Common myeloid progenitor, CD34-positive (primary cell): Measurements from ENCODE around the gene GFOD1.

ENCODE experiments used
- CTCF ChIA-PET: fragments of 350-600 bp; sonication (Branson Sonifier 250); formaldehyde crosslinking; loops from one replicate; lab custom pipeline; 2021; ENCODE audit warnings: antibody characterized with exemption; lab: Charles Lee
- POLR2A ChIA-PET: fragments of 350-600 bp; sonication (Branson Sonifier 250); formaldehyde crosslinking; loops from one replicate; lab custom pipeline; 2021; ENCODE audit warnings: antibody characterized with exemption; lab: Charles Lee
- DNase-seq, 3 donors: peaks; one replicate each; pipeline versions ENCODE4 v3.0.0 to v3.0.0-alpha.2; 2013
- H3K27ac ChIP-seq, 2 experiments: 1 replicate in 1 of 2; 2 replicates in 1 of 2; pipeline ENCODE4 v1.7.0; 2013; ENCODE audit warnings: inconsistent platforms in 2 of 2, low read length in 2 of 2, mild to moderate bottlenecking in 2 of 2, low read depth in 1 of 2, moderate library complexity in 1 of 2; ENCODE audit not compliant: severe bottlenecking in 2 of 2, insufficient read depth in 1 of 2, poor library complexity in 1 of 2
- H3K27me3 ChIP-seq, 5 experiments: replicated peaks in 2 of 5; 1 replicate in 3 of 5; 2 replicates in 2 of 5; pipeline versions ENCODE4 v1.6.1 to v1.7.0; 2013; ENCODE audit warnings: low read length in 4 of 5, mild to moderate bottlenecking in 2 of 5, moderate library complexity in 2 of 5, inconsistent platforms in 1 of 5; ENCODE audit not compliant: insufficient read depth in 5 of 5, control insufficient read depth in 4 of 5
- H3K36me3 ChIP-seq, 4 experiments: 1 replicate in 2 of 4; 2 replicates in 2 of 4; pipeline versions ENCODE4 v1.6.1 to v1.7.0; 2013; ENCODE audit warnings: low read length in 3 of 4, control low read depth in 1 of 4, mild to moderate bottlenecking in 1 of 4; ENCODE audit not compliant: control insufficient read depth in 4 of 4, insufficient read depth in 4 of 4
- H3K4me1 ChIP-seq, 4 experiments: 1 replicate in 3 of 4; 2 replicates in 1 of 4; pipeline versions ENCODE4 v1.6.1 to v1.7.1; 2013; ENCODE audit warnings: low read length in 3 of 4, mild to moderate bottlenecking in 3 of 4, control low read depth in 1 of 4, inconsistent platforms in 1 of 4, moderate library complexity in 1 of 4; ENCODE audit not compliant: control insufficient read depth in 4 of 4, insufficient read depth in 4 of 4; ENCODE audit errors: control extremely low read depth in 1 of 4
- H3K4me3 ChIP-seq, 7 experiments: 1 replicate in 4 of 7; 2 replicates in 3 of 7; pipeline versions ENCODE4 v1.5.1 to v1.7.0; 2013; ENCODE audit warnings: mild to moderate bottlenecking in 7 of 7, low read length in 6 of 7, moderate library complexity in 6 of 7, inconsistent platforms in 2 of 7, low read depth in 2 of 7, control low read depth in 1 of 7; ENCODE audit not compliant: insufficient read depth in 4 of 7, control insufficient read depth in 1 of 7; ENCODE audit errors: extremely low read depth in 1 of 7
- H3K9me3 ChIP-seq, 5 experiments: 1 replicate in 4 of 5; 2 replicates in 1 of 5; pipeline versions ENCODE4 v1.6.1 to v1.7.1; 2013; ENCODE audit warnings: low read length in 4 of 5, mild to moderate bottlenecking in 2 of 5, inconsistent platforms in 1 of 5, low read depth in 1 of 5, moderate library complexity in 1 of 5; ENCODE audit not compliant: control insufficient read depth in 4 of 5, insufficient read depth in 2 of 5; ENCODE audit errors: control extremely low read depth in 1 of 5
- WGBS: methylation state at CpG from one replicate; pipeline ENCODE4 v1.1.5; 2013; ENCODE audit not compliant: insufficient coverage; 5-methylcytosine and 5-hydroxymethylcytosine counted together

The GFOD1 gene

GRCh38 chr6:13528232-13528631 is 40.8 kb upstream of the GFOD1 start:
- Histone ChIP-seq H3K36me3 (no peaks in the 10 kb centered on the region), H3K27ac (no peak overlapping the region), H3K4me3 (no peak overlapping the region), H3K9me3 (no peaks in the 10 kb centered on the region), H3K27me3 (no peaks in the 10 kb centered on the region), H3K4me1 (peaks cover 2 to 54% (median 45%) of the 10 kb centered on the region in 4 experiments)
- ChIA-PET POLR2A (no interaction called here), CTCF (interaction anchor here (1.0 to 1.6 kb wide), 4 partner anchors 11 to 47 kb away, joined by 3 to 6 read pairs (median 4); no protein-coding TSS in a partner anchor)
- WGBS = no CpG with 5 or more reads among the region's 3 CpGs
- DNase-seq = peak in 2 of 3 donors; percentile 40 to 57

- 15% methylated on average over 1 of the region's 4 CpGs for WGBS
- peak in 1 of 3 donors; percentile 40 for DNase-seq
- Histone ChIP-seq H3K4me3 (no peak overlapping the region), H3K27me3 (no peaks in the 10 kb centered on the region), H3K9me3 (no peaks in the 10 kb centered on the region), H3K27ac (no peak overlapping the region), H3K36me3 (no peaks in the 10 kb centered on the region), H3K4me1 (peaks cover 2 to 57% (median 47%) of the 10 kb centered on the region in 4 experiments)
- POLR2A ChIA-PET = interaction anchor here (1.7 kb wide), 1 partner anchor 47 kb away, joined by 9 read pairs; the partner anchor contains the start of gene SIRT5
- CTCF ChIA-PET = interaction anchor here (0.7 to 1.5 kb wide), 6 partner anchors 41 to 114 kb away, joined by 3 to 5 read pairs (median 3); no protein-coding TSS in a partner anchor
Observed at GRCh38 chr6:13527671-13528056, 40.3 kb upstream of the GFOD1 start.

- Histone ChIP-seq H3K4me3 (peak overlapping the region in 2 of 7 experiments; percentile 6 to 59), H3K9me3 (no peaks in the 10 kb centered on the region), H3K36me3 (no peaks in the 10 kb centered on the region), H3K27ac (peak overlapping the region; percentile 34 to 79), H3K27me3 (no peaks in the 10 kb centered on the region), H3K4me1 (peaks cover 2 to 59% (median 47%) of the 10 kb centered on the region in 4 experiments)
- ChIA-PET POLR2A (interaction anchor here (0.7 to 1.7 kb wide), 4 partner anchors 11 to 101 kb away, joined by 4 to 9 read pairs (median 4); partner anchors contain the start of gene SIRT5), CTCF (interaction anchor here (0.5 to 2.0 kb wide), 20 partner anchors 10 to 406 kb away, joined by 3 to 9 read pairs (median 3); partner anchors contain the start of gene SIRT5)
- peak; percentile 93 to 99 (median 98) for DNase-seq
- WGBS = 27% methylated on average over 13 of the region's 17 CpGs
Observed at GRCh38 chr6:13526727-13527670, 39.6 kb upstream of the GFOD1 start.

- Histone ChIP-seq H3K27me3 (no peaks in the 10 kb centered on the region), H3K27ac (peak overlapping the region in 1 of 2 experiments; percentile 65), H3K9me3 (no peaks in the 10 kb centered on the region), H3K4me1 (peaks cover 2 to 59% (median 47%) of the 10 kb centered on the region in 4 experiments), H3K36me3 (no peaks in the 10 kb centered on the region), H3K4me3 (no peak overlapping the region)
- 0% methylated on average over 1 of the region's 1 CpG for WGBS
- CTCF ChIA-PET = interaction anchor here (0.5 to 2.0 kb wide), 16 partner anchors 10 to 407 kb away, joined by 3 to 9 read pairs (median 4); partner anchors contain the start of gene SIRT5
- DNase-seq = no peak
- POLR2A ChIA-PET = interaction anchor here (0.7 to 1.7 kb wide), 4 partner anchors 11 to 100 kb away, joined by 4 to 9 read pairs (median 4); partner anchors contain the start of gene SIRT5
Observed at GRCh38 chr6:13526357-13526726, 38.9 kb upstream of the GFOD1 start.

DNA sequence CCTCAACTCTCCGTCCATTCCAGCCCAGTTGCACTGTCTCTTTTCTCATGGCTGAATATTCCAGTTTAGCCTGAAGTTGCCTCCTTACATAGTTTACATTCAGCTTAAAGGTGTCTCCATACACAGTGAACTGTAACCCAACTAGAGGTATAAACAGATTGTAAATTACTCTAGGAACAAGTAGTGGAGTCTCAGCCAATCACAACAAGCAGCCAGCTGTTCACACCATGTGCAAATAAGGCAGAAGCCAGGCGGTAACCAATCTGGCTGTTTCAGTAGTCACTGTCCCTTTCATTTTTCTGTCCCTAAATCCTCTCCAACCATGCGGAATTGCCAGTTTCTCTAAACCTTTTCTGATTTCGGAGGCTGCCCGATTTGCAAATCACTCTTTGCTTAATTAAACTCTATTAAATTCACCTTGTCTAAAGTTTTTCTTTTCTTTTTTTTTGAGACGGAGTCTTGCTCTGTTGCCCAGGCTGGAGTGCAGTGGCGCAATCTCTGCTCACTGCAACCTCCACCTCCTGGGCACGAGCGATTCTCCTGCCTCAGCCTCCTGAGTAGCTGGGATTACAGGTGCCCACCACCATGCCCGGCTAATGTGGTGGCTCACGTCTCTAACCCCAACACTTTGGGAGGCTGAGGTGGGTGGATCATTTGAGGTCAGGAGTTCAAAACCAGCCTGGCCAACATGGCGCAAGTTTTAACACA is 37.6 kb upstream of the GFOD1 start:
- 96% methylated on average over 9 of the region's 12 CpGs for WGBS
- no peaks in the 10 kb centered on the region for H3K9me3 ChIP-seq
- H3K27ac ChIP-seq = no peak overlapping the region
- CTCF ChIA-PET = interaction anchor here (0.6 to 2.0 kb wide), 7 partner anchors 10 to 920 kb away, joined by 3 to 9 read pairs (median 5); partner anchors contain the start of gene SIRT5
- no peak overlapping the region for H3K4me3 ChIP-seq
- peaks cover 2 to 59% (median 47%) of the 10 kb centered on the region in 4 experiments for H3K4me1 ChIP-seq
- POLR2A ChIA-PET = interaction anchor here (1.2 kb wide), 1 partner anchor 13 kb away, joined by 4 read pairs; no protein-coding TSS in a partner anchor
- no peak for DNase-seq
- H3K36me3 ChIP-seq = no peaks in the 10 kb centered on the region
- no peaks in the 10 kb centered on the region for H3K27me3 ChIP-seq

GRCh38 chr6:13523826-13524622 is 36.6 kb upstream of the GFOD1 start:
- Histone ChIP-seq H3K9me3 (no peaks in the 10 kb centered on the region), H3K27ac (no peak overlapping the region), H3K4me3 (no peak overlapping the region), H3K4me1 (peaks cover 2 to 54% (median 43%) of the 10 kb centered on the region in 4 experiments), H3K36me3 (no peaks in the 10 kb centered on the region), H3K27me3 (no peaks in the 10 kb centered on the region)
- ChIA-PET CTCF (interaction anchor here (0.6 to 1.5 kb wide), 3 partner anchors 11 to 82 kb away, joined by 3 to 5 read pairs (median 3); no protein-coding TSS in a partner anchor), POLR2A (interaction anchor here (1.2 kb wide), 1 partner anchor 12 kb away, joined by 4 read pairs; no protein-coding TSS in a partner anchor)
- 75% methylated on average over 8 of the region's 11 CpGs for WGBS
- DNase-seq = peak in 1 of 3 donors; percentile 14
